SHP77 (cell line): Measurements from ENCODE around the gene INIP.
A peak's percentile ranks its signal among the peaks of the same experiment; 100 is the strongest.

Source experiments
- DNase-seq, 2 experiments: peaks; one replicate each; lab custom pipeline; 2025; lab: John Stamatoyannopoulos, UW

INIP gene, protein sequence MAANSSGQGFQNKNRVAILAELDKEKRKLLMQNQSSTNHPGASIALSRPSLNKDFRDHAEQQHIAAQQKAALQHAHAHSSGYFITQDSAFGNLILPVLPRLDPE

DNA sequence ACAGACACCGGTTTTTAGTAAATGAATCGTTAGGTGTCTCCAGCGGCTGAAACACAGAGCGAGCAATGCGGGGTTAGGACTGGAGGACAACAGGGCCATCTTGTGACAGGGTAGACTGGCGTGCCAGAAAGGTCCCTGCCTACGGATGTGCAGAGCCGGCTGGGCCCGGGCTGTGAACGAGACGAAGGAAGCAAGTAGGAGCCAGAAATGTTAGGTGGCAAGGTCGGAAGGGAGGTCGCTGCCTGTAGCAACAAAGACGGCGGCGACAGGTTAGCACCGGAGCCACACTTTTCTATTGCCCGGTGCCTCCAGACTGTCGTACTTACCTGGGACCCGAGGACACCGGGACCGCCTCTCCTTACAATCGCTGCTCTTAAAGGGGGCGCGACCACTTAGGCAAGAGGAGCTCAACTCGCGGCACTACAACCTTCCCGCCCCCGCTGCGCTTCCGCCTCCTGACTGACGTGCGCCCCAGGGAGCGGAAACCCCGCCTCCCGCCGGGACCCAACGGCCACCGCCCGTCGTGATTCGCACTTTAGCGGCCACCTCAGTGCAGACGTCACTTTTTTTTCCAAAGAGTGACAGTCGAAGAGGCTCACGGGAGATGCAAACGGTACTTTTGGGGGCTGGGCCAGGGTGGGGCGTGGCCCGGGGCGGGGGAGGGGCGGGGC lies at the start of gene INIP:
INIP (minus strand) TSS at position 457 of the 671 bp plus-strand sequence. CDS start 1,632 bp downstream, outside the sequence.
- peak; percentile 97 to 98 for DNase-seq

DNA sequence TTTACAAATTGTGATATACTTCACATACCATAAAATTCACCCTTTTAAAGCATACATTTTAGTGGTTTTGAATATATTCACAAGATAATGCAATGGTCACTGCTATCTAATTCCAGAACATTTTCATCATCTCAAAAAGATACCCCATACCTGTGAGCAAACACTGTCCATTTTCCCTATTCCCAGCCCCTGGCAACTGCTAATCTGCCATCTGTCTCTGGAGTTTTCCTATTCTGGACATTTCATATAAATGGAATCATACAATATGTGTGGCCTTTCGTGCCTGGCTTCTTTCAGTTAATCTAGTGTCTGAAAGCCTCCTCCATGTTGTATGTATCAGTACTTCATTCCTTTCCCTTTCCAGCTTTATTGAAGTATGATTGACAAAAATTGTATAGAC lies 47.4 kb upstream of the INIP start:
- no peak for DNase-seq

DNA sequence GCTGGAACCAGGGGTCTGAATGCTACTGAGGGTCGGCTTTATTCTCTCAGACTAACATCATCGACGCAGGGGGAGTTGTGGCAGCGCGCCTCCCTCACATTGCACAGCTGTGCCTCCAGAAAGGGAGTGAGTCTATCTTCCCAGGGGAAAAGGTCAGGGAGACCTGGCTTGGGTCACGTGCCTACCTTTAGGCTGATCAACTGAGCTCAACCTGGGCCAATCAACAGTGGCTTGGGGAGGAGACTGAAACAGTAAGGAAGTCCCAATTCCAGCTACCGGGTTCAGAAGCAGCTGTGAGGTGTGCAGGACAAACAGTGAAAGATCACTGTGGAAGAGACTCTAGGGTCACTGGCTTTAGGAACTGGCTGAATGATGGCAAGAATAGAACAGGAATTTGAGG lies 46.9 kb upstream of the INIP start:
- peak in 1 of 2 experiments; percentile 9 for DNase-seq

DNA sequence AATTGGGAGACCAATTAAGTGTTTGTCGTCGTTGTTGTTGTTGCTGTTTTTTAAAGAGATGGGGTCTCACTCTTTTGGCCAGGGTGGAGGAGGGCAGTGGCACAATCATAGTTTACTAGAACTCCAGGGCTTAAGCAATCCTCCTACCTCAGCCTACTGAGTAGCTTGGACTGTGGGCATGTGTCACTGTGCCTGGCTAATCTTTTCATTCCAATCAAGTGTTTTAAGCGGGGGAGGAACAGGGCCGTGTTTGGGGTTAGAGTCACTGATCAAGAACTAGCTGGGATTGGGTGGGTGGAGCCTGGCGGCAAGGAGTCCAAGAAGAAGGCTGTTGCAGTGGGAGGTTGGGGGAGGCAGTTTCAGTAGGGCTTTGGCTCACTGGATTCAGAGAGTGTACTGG lies 46.4 kb upstream of the INIP start:
- DNase-seq = no peak

DNA sequence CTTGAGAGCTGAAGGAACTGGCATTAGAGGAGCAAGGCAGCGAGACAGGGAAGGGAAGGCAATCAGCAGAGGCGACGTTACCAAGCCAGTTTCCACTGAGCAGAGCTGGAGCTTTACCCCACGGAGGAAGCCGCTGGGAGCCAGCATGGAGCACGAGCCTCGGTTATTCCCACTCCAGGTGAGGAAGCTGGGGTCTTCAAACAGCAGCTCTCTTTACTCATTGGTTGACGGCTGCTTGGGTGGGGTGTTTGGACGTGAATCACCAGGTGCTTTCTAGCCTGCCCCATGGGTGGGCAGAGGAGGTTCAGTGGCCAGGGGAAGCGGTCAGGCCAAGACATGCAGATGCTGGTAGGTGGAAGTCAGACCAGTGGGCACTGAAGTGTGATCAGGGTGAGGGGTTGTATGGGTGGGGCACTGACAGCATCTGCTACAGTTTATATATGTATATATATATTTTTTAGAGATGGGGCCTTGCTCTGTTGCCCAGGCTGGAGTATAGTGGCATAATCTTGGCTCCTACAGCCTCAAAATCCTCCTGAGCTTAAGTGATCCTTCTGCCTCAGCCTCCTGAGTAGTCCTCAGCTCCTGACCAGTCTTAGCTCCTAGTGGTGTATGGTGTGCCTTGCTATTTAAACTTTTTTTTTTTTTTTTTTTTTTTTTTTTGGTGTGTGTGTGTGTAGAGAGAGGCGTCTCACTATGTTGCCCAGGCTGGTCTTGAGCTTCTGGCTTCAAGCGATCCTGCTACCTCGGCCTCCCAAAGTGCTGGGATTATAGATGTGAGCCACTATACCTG lies 45.0 kb upstream of the INIP start:
- no peak for DNase-seq

DNA sequence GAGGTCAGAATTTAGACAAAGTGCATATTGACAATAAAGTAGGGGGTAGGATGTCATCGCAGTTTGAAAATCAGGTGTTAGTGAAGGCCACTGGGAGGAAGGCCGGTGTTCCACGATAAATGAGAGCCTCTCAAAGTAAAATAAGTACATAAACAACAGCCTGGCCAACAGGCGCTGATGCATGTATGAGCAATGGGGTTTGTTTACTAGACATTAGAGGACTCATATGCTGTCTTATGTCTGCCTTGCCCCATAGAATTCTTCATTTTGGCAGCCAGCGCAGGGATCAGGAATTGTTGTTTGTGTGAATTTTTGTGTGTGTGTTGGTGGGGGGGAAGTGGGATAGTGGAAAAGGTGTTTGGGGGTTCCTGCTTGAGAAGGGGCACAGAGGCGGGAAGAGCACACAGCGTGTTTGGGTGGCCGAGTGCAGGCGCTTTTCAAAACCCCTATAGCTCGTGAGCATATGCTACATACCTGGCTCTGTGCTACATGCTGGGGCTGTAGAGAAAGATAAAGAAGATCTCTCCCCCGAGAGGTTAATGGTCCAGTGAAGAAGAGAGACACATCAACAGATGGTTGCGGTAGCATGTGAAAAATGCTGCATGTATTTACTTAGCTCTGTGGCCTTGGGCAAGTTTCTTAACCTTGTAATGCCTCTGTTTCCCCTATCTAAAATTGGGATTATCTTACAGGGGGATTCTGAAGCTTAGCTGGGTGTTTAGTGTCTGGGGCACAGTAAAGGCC lies 44.2 kb upstream of the INIP start:
- DNase-seq = no peak

DNA sequence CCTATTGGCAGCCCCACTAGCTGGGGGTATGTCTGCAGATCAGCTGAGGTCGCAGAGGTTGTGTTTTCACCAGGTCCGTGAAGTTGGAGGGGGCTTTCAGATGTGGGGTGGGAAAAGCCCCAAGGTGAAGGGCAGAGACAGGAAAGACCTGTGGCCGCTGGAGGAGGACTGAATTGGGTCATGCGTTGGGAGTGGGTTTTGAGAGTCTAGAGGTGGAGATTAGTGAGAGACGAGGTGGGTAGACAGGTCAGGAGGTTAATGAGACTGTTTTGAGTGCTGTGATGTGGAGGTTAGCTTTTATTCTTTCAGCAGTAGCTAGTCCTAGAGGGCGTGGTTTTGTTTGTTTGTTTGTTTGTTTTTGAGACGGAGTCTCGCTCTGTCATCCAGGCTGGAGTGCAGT lies 42.9 kb upstream of the INIP start:
- no peak for DNase-seq

DNA sequence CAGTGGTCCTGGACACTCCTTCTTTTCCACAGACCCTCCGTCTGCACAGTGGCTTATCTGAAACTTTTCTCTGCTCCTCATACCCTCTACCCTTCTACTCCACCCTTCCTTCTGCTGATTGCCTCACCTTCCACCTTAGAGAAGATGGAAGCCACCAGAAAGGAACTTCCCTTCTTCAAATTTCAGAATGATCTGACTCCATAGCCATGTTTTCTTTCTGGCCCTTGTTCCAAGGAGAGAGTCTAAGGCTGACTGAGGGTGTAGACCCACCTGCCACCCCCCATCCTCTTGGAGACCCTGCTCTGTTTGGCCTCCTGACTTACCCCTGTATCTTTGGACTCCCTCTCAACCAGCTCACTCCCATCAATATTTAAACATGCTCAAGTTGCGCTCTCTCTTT lies 40.0 kb upstream of the INIP start:
- no peak for DNase-seq

DNA sequence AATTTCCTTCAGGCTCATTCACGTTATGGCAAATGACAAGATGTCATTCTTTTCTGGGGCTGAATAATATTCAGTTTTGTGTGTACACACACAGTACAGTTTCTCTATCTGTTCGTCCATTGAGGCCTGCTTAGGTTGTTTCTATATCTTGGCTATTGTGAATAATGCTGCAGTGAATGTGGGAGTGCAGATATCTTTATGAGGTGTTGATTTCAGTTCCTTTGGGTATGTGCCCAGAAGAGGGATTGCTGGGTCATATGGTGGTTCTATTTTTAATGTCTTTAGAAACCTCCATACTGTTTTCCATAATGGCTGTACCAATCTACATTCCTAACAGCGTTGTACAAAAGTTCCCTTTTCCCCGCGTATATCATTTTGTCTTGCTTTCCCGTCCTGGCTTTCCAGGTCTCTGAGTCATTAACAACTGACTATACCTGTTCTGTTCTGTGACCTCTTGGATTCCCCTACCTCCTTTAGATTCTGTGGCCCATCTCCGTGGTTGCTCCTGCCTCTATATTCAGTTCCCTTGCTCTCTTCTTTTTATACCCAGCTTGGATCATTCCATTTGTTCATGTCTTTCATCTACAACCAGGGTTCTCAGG lies 39.5 kb upstream of the INIP start:
- no peak for DNase-seq

DNA sequence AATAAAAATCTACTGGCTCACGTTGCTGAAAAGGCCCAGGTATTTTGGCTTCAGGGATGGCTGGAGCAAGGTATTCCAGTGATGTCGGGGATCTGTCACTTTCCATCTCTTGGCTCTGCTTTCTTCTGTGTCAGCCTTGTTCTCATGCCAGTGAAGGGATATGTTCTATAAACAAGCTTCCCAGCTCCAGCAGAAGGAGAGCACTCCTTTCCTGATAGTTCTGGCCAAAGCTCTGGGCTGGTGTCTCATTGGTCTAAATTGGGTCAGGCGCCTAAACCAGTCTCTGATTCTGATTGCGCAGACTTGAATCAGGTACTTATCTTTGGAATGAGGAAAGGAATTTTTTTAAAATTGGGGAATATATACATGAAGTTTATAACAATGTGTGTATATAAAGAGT lies 37.8 kb upstream of the INIP start:
- DNase-seq = no peak

DNA sequence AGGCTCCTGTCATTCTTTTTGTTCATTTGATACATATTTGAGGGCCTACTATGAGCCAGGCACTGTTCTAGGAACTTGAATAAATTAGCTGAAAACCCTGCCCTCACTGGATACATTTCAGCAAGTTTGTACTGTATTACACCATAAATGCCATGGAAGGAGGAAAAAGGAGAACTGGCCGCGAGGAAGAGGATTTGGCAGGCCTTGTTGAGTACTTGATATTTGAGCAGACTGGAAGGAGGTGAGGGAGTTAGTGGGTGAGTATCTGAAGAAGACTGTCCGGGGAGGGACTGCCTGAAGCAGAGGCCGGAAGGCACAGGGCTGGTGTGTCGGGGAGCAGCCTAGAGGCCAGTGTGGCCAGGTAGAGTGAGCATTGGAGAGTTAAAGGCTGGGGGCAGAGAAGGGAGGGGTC lies 37.1 kb upstream of the INIP start:
- no peak for DNase-seq

DNA sequence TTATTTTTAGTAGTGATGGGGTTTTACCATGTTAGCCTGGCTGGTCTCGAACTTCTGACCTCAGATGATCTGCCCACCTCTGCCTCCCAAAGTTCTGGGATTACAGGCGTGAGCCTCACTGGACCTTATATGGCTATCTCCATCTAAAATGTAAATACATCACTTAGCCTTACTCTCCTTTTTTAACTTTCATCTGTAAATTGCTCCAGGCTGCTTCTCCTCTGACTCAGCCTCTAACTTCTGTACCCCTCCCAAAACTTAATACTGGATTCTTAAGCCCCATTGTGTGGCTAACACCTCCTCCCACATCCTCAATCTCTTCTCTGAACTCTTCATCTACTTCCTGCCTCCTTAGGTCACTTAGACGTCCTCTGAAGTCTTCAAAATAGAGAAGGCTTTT lies 36.7 kb upstream of the INIP start:
- DNase-seq = no peak

DNA sequence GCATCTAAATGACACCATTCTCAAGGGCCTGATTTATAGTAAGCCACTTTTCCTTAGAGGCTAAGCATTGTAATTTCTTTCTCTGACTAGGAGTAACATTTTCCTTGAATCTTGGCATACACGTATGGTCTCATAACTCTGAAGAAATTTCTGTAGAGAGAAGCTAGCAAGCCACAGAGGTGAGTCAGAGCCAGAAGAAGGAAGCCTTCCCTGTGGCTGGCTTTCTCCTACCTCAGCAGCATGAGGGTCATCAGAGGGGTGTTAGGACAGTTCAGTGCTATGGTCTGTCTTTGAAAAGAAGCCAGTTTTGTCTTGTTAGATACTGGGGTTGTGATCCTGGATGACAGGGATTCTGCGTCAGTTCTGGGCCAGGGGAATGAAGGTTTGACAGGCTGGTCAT lies 35.8 kb upstream of the INIP start:
- DNase-seq = no peak

DNA sequence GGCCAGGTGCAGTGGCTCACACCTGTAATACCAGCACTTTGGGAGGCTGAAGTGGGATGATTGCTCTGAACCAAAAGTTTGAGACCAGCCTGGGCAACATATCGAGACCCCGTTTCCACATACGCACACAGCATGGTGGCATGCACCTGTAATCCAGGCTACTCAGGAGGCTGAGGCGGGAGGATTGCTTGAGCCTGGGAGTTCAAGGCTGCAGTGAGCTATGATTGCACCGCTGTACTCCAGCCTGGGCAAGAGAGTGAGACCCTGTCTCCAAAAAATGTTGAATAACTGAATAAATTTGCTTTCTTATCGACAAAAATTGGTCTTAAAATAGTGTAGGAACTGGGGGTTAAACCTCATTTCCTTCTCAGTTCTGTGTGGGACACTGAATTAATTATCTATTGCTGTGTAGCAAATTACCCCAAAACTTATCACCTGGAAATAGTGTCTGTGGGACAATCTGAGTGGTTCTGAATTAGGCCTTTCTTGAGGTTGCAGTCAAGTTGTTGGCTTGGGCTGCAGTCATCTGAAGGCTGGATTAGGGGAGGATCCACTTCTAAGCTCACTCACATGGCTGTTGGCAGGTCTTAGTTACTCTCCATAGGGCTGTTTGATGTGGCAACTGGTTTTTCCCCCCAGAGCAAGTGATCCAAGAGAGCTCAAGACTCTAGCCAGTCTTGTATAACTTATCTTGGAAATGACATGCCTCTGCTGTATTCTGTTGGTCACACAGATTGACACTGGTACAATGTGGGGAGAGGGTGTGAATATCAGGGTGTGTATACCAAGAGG lies 34.6 kb upstream of the INIP start:
- no peak for DNase-seq

DNA sequence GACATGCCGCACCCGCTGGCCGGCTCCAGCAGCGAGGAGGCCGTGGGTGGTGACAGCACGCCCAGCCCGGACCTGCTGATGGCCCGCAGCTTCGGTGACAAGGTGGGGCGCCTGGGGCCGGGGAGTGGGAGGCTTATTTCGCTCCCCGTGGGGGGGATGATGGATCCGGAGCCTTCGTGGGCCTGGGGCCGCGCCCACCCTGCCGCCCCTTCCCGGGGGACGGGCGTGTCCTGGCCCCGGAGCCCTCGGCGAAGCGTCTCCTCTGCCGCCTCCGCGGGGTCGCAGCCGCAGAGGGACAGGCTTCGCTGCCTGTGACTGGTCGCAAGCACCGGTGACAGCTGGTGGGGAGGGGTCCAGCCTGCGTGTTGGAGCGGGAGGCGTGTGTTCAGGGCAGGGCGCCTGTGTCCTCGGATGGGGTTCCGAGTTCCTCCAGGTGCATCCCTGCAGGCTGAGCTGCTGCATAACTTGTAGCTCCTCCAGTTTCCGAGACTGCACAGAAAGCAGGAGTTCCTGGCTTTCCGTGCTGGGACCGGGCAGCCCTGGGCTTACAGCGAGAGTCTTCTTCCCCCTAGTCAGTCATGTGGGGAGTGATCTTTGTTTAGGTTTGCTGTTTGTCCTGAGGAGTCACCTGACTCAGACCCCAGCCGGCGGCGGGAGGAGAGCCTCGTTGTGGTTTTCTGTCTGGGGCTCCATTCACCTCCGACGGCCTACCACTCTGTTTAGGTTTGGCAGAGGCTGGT lies 33.3 kb upstream of the INIP start:
- peak; percentile 36 to 66 for DNase-seq

DNA sequence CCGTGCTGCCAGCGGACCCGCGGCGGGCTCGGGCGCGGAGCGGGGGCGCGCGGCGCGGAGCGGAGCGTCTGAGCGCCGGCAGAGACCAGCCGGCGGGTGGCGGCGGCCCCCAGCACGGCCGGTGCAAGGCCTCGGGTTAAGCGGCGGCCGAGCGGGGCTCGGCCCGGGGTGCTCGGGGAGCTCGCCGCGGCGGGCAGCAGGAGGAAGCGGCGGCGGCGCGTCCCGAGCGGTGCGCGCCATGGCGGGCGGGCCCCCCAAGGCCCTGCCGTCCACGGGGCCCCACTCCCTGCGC lies 32.8 kb upstream of the INIP start:
- no peak for DNase-seq

DNA sequence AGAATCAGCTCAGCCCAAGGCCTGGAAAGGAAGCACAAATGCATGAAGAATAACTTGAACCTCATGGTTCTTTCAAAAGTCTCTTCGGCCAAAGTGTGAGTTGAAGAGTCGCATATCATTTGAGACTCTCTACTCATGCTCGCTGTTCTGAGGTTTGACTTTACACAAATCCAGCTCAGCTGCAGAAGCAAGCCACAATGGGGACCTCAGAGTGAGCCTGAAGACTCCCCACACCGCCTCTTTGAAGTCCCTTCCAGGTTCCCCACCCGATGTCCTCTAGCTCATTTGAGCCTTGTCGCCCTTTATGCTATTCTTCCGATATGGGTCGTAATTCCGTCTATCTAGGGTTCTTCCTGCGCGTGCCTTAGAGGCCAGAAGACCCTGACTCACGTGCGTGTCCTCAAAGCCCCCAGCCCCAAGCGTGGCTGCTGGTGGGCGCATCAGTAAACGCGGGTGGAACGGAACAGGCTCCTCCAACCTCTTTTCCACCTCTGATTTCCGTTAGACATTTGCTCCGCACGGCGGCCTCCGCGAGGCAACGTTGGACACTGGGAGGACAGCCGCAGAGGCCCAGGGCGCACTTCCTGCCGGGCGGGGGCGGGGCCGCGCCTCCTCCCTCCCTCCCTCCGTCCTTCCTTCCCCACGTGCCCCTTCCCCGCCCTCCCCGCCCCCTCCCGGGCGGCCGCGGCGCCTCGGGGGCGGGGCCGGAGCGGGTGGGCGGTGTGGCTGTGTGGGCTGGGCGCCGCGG lies 32.3 kb upstream of the INIP start, which contains the start of gene SNX30:
SNX30 (plus strand) TSS at position 745 of the 748 bp plus-strand sequence. CDS start 242 bp downstream, outside the sequence.
- peak; percentile 82 to 83 for DNase-seq

DNA sequence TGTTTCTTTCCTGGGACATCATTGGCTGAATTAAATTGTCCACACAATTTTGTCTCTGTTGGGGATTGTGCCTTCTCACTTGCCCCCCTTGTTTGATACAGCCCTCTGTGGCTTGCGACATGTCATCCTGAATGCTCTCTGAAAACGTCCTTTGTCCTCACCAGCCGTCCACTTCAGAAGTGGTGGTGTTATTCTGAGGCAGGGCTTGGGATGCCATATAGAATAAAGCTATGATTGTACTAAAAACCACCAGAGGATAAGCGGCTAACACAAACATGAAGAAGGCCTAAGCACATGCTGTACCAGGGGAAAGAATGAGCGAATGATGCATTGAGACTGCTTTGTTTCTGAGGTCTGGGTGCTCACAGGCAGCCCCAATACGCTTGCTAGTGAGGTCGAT lies 29.2 kb upstream of the INIP start:
- DNase-seq = no peak

DNA sequence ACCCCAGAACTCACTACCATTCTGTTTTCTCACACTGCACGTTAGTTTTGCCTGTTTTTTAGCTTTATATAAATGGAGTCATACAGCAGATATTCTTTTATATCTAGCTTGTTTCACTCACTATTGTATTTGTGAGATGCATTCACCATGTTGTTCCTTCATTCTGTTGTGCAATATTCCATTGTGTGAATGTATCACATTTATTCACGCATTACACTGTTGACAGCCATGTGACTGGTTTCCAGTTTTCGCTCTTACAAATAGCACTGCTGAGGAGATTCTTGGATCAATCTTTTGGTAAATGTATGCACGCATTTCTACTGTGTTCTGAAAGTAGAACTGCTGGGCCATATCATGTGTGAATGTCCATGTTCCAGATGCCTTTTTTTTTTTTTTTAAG lies 26.3 kb upstream of the INIP start:
- DNase-seq = no peak

DNA sequence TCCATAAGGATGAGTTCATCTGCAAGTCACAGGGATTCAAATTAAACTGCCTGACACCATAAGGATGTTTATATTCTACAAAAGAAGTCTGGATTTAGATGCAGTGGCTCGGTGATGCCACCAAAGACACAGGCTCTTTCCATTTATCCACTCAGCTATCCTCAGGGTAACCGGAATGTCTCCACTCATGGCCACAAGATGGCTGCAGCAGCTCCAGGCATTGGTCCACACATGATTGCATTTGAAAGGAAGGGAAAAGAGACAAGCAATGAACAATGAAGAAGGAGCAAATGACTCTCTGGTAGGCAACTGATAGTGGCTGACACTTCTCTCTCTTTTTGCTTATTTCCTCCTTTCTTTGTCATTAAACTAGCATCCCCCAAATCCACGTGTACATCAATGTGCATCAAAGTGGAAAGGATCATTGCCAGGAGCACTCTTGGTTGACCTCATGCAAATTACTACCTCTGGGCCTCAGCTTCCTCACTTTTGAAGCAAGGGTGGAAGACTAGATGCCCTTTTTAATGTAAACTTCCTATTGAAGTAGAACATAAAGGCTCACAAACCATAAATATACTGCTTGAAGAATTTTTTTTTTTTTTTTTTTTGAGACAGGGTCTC lies 25.4 kb upstream of the INIP start:
- DNase-seq = no peak
